ENCODE results near the gene CRYGB.

- TF ChIP-seq CTCF (conservative IDR thresholded peaks at IDR 0.05; ENCODE audit: low read length) (no peak), EZH2phosphoT487 (IDR thresholded peaks at IDR 0.05; ENCODE audit: borderline replicate concordance, low read depth, low read length) (no peak)
Observed at GRCh38 chr2:208129744-208130711, 15.9 kb downstream of the CRYGB start, which contains the start of gene CRYGC.

All from OCI-LY7 (cell line).